HepG2 (cell line): Measurements from ENCODE around the gene CA14. TPM values are rescaled to one million over a fixed set of nuclear protein-coding genes. Genes with fewer than 3 reads are reported as not detected.

Experiments used
- ARID5B ChIP-seq: IDR thresholded peaks from 2 replicates; pipeline ENCODE4 v1.4.0; 2020; ENCODE audit warnings: mild to moderate bottlenecking, missing genetic modification reagents
- CEBPG ChIP-seq: IDR thresholded peaks from 2 replicates; pipeline ENCODE4 v1.6.1; 2016
- KMT2A ChIP-seq: sonication (generic); formaldehyde crosslinking; IDR thresholded peaks from 2 replicates; pipeline ENCODE4 v1.4.0; 2020; ENCODE audit warnings: missing genetic modification reagents
- LBX2 ChIP-seq: sonication (generic); formaldehyde crosslinking; IDR thresholded peaks from 2 replicates; pipeline ENCODE4 v1.5.0; 2020; ENCODE audit warnings: missing genetic modification reagents, mild to moderate bottlenecking, borderline replicate concordance
- MTF1 ChIP-seq: sonication (generic); formaldehyde crosslinking; IDR thresholded peaks from 2 replicates; pipeline ENCODE4 v1.5.0; 2020; ENCODE audit warnings: missing genetic modification reagents
- MXD1 ChIP-seq: sonication (generic); formaldehyde crosslinking; IDR thresholded peaks from 2 replicates; pipeline ENCODE4 v1.4.0; 2020; ENCODE audit warnings: mild to moderate bottlenecking, missing genetic modification reagents
- NCOA1 ChIP-seq: sonication (generic); formaldehyde crosslinking; IDR thresholded peaks from 2 replicates; pipeline ENCODE4 v1.9.0; 2021; ENCODE audit warnings: missing genetic modification reagents
- REL ChIP-seq: sonication (generic); formaldehyde crosslinking; conservative IDR thresholded peaks from 2 replicates; pipeline ENCODE4 v1.8.0; 2022; ENCODE audit warnings: mild to moderate bottlenecking, missing genetic modification reagents, moderate library complexity
- SALL1 ChIP-seq: sonication (generic); formaldehyde crosslinking; IDR thresholded peaks from 2 replicates; pipeline ENCODE4 v1.8.0; 2022; ENCODE audit warnings: mild to moderate bottlenecking, missing genetic modification reagents
- SKI ChIP-seq: fragments of 450-650 bp; IDR thresholded peaks from one replicate; pipeline ENCODE4 v1.6.1; 2018; ENCODE audit warnings: mild to moderate bottlenecking; ENCODE audit not compliant: partially characterized antibody
- ZNF33A ChIP-seq: sonication (generic); formaldehyde crosslinking; IDR thresholded peaks from 2 replicates; pipeline ENCODE4 v1.5.1; 2020; ENCODE audit warnings: missing genetic modification reagents, mild to moderate bottlenecking, moderate library complexity, borderline replicate concordance
- ZNF75D ChIP-seq: sonication (generic); formaldehyde crosslinking; IDR thresholded peaks from 2 replicates; pipeline ENCODE4 v1.8.1; 2023; ENCODE audit warnings: missing genetic modification reagents, mild to moderate bottlenecking, borderline replicate concordance
- polyA plus RNA-seq, 8 experiments: library from polyadenylated mRNA; depleted of rRNA in 3 of 8; stranded (reverse) in 7 of 8; unstranded in 1 of 8; fragments of >200 nt; fragmentation: Illumina TruSeq in 4 of 8; extraction: Trizol in 4 of 8; gene quantifications; 2 replicates each; pipeline versions ENCODE4 v1.2.1 to v1.2.3, GENCODE V29; 2011 to 2016; ENCODE audit warnings: low read depth in 4 of 8, missing spikeins in 1 of 8, mixed read lengths in 1 of 8; ENCODE audit not compliant: insufficient read depth in 1 of 8
- total RNA-seq, 5 experiments: library from RNA; depleted of rRNA; stranded (reverse); fragments of >200 nt; fragmentation: Illumina TruSeq; extraction: Trizol; gene quantifications; 2 replicates each; pipeline ENCODE4 v1.2.3, GENCODE V29; 2016; ENCODE audit warnings: low read depth in 1 of 5
- TF ChIP-seq, protein P1 (sequence below): sonication (generic); formaldehyde crosslinking; IDR thresholded peaks from 2 replicates; pipeline ENCODE4 v1.5.0; 2020; ENCODE audit warnings: missing genetic modification reagents
- TF ChIP-seq, protein P2 (sequence below): sonication (generic); formaldehyde crosslinking; IDR thresholded peaks from 2 replicates; pipeline ENCODE4 v1.4.0; 2020; ENCODE audit warnings: missing genetic modification reagents
- TF ChIP-seq, protein P3 (sequence below): sonication (generic); formaldehyde crosslinking; IDR thresholded peaks from 2 replicates; pipeline ENCODE4 v1.5.1; 2020; ENCODE audit warnings: mild to moderate bottlenecking, missing genetic modification reagents, moderate library complexity

The CA14 gene
- total and polyA plus RNA-seq, 2 of the 13 experiments (the other 11 are each of a cell fraction or from before 2014, with no cell fraction given), result 2.4 to 8.5 TPM

DNA sequence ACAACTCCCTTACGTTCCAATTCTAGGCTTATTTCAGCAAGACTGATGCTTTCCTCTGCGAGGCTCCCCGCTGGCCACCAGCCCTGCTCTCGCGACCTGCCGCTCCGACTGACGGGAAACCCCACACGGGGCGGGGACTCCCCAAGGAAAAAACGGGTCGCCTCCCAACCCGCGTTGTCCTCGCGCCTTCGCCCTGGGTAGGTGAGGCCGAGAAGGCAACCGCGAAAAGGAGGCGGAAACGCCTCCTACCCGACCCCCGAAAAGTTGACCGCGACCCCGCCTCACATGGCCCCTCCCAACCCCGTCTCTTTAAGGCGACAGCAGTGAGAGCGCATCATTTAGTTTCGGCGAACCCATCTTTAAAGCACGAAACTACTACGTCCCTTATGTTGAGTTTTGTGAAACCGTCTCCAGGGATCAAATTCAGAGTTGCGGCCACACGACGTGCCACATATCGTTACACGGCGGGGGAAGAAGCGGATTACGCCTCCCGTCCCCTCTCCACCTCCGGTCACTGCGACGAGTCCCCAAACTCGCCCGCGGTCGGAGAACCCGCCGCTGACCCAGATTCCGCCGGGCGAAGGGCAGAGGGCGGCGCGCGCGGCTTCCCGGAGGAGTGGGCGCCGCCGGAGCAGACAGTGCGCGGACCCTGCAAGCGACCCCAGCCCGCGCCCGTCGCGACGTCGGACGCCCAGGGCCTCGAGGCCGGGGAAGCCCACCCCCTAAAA lies 22.8 kb upstream of the CA14 start (continued):
- TF ChIP-seq, protein P1, sequence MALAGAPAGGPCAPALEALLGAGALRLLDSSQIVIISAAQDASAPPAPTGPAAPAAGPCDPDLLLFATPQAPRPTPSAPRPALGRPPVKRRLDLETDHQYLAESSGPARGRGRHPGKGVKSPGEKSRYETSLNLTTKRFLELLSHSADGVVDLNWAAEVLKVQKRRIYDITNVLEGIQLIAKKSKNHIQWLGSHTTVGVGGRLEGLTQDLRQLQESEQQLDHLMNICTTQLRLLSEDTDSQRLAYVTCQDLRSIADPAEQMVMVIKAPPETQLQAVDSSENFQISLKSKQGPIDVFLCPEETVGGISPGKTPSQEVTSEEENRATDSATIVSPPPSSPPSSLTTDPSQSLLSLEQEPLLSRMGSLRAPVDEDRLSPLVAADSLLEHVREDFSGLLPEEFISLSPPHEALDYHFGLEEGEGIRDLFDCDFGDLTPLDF, result peak; percentile 39; the same call in 1 of the 2 replicates
- TF ChIP-seq ARID5B (peak; percentile 55; the same call in 1 of the 2 replicates), MTF1 (CRISPR knock-in tag) (no peak), ZNF33A (peak; percentile 14; the same call in 1 of the 2 replicates), MXD1 (CRISPR knock-in tag) (0 out of 2 replicates have a peak, but pooled peaks have one; percentile 27), KMT2A (CRISPR knock-in tag) (peak; percentile 61), CEBPG (CRISPR knock-in tag) (no peak), NCOA1 (CRISPR knock-in tag) (no peak), LBX2 (no peak), SALL1 (CRISPR knock-in tag) (peak; percentile 81), ZNF75D (no peak), SKI (peak; percentile 10), REL (no peak; the same call in 1 of the 2 replicates)
- TF ChIP-seq, protein P2, sequence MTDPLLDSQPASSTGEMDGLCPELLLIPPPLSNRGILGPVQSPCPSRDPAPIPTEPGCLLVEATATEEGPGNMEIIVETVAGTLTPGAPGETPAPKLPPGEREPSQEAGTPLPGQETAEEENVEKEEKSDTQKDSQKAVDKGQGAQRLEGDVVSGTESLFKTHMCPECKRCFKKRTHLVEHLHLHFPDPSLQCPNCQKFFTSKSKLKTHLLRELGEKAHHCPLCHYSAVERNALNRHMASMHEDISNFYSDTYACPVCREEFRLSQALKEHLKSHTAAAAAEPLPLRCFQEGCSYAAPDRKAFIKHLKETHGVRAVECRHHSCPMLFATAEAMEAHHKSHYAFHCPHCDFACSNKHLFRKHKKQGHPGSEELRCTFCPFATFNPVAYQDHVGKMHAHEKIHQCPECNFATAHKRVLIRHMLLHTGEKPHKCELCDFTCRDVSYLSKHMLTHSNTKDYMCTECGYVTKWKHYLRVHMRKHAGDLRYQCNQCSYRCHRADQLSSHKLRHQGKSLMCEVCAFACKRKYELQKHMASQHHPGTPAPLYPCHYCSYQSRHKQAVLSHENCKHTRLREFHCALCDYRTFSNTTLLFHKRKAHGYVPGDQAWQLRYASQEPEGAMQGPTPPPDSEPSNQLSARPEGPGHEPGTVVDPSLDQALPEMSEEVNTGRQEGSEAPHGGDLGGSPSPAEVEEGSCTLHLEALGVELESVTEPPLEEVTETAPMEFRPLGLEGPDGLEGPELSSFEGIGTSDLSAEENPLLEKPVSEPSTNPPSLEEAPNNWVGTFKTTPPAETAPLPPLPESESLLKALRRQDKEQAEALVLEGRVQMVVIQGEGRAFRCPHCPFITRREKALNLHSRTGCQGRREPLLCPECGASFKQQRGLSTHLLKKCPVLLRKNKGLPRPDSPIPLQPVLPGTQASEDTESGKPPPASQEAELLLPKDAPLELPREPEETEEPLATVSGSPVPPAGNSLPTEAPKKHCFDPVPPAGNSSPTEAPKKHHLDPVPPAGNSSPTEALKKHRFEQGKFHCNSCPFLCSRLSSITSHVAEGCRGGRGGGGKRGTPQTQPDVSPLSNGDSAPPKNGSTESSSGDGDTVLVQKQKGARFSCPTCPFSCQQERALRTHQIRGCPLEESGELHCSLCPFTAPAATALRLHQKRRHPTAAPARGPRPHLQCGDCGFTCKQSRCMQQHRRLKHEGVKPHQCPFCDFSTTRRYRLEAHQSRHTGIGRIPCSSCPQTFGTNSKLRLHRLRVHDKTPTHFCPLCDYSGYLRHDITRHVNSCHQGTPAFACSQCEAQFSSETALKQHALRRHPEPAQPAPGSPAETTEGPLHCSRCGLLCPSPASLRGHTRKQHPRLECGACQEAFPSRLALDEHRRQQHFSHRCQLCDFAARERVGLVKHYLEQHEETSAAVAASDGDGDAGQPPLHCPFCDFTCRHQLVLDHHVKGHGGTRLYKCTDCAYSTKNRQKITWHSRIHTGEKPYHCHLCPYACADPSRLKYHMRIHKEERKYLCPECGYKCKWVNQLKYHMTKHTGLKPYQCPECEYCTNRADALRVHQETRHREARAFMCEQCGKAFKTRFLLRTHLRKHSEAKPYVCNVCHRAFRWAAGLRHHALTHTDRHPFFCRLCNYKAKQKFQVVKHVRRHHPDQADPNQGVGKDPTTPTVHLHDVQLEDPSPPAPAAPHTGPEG (CRISPR knock-in tag), result 0 out of 2 replicates have a peak, but pooled peaks have one; percentile 20
- TF ChIP-seq, protein P3, sequence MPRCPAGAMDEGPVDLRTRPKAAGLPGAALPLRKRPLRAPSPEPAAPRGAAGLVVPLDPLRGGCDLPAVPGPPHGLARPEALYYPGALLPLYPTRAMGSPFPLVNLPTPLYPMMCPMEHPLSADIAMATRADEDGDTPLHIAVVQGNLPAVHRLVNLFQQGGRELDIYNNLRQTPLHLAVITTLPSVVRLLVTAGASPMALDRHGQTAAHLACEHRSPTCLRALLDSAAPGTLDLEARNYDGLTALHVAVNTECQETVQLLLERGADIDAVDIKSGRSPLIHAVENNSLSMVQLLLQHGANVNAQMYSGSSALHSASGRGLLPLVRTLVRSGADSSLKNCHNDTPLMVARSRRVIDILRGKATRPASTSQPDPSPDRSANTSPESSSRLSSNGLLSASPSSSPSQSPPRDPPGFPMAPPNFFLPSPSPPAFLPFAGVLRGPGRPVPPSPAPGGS, result no peak; the same call in 1 of the 2 replicates
